NCI-H748 (cell line): ENCODE measurements around the gene ANKS3.
"Not testable (repeated sequence)": the region's sequence is repeated elsewhere in the genome, so short reads cannot be mapped to it uniquely, and the experiment has no call there.

ENCODE experiments used
- DNase-seq: peaks from one replicate; lab custom pipeline; 2025; ENCODE audit not compliant: unreplicated experiment; lab: John Stamatoyannopoulos, UW

ANKS3 gene

GRCh38 chr16:4754865-4755264 is 20.8 kb upstream of the ANKS3 start:
- no peak for DNase-seq

GRCh38 chr16:4753227-4753626 is 19.2 kb upstream of the ANKS3 start:
- no peak for DNase-seq

- no peak for DNase-seq
These were observed 18.5 kb upstream of the ANKS3 start for GRCh38 chr16:4752351-4753100.

- DNase-seq = no peak
These were observed 16.8 kb upstream of the ANKS3 start for GRCh38 chr16:4750896-4751295.

- DNase-seq = no peak
These were observed 15.7 kb upstream of the ANKS3 start for GRCh38 chr16:4749700-4750257.

- no peak for DNase-seq
These were observed 14.8 kb upstream of the ANKS3 start for GRCh38 chr16:4748682-4749411.

- DNase-seq = no peak
These were observed 14.0 kb upstream of the ANKS3 start for GRCh38 chr16:4747906-4748681.

GRCh38 chr16:4746991-4747574 is 13.0 kb upstream of the ANKS3 start:
- DNase-seq = no peak

- DNase-seq = no peak
These were observed 12.1 kb upstream of the ANKS3 start for GRCh38 chr16:4746215-4746614.

- DNase-seq = no peak
These were observed 11.2 kb upstream of the ANKS3 start for GRCh38 chr16:4745274-4745569.

GRCh38 chr16:4744555-4745273 is 10.6 kb upstream of the ANKS3 start:
- DNase-seq = no peak

- DNase-seq = no peak
These were observed 9.3 kb upstream of the ANKS3 start for GRCh38 chr16:4743226-4743878.

GRCh38 chr16:4738370-4738769 is 4.3 kb upstream of the ANKS3 start:
- DNase-seq = not testable (repeated sequence)

GRCh38 chr16:4737545-4737944 is 3.5 kb upstream of the ANKS3 start:
- DNase-seq = no peak

GRCh38 chr16:4736546-4736945 is 2.5 kb upstream of the ANKS3 start:
- no peak for DNase-seq

GRCh38 chr16:4734730-4735535 is 862 bp upstream of the ANKS3 start:
- DNase-seq = peak; percentile 81

- no peak for DNase-seq
These were observed 366 bp downstream of the ANKS3 start for GRCh38 chr16:4733747-4734062.

- DNase-seq = peak; percentile 13
These were observed 794 bp downstream of the ANKS3 start for GRCh38 chr16:4733211-4733742.

- DNase-seq = no peak
These were observed 4.2 kb downstream of the ANKS3 start for GRCh38 chr16:4729876-4730275.
